Cardiac fibroblast (primary cell): Measurements from ENCODE around the gene PEPD.

Source experiments
- DNase-seq, 2 donors: peaks; one replicate each; pipeline versions ENCODE4 v3.0.0 to v3.0.0-alpha.2; 2010; ENCODE audit warnings: low read depth in 2 of 2
- H3K4me3 ChIP-seq, 2 donors: replicated peaks in 1 of 2; 1 replicate in 1 of 2; 2 replicates in 1 of 2; pipeline ENCODE4 v1.5.1; 2011; ENCODE audit warnings: low read depth in 2 of 2, low read length in 2 of 2, mild to moderate bottlenecking in 2 of 2, moderate library complexity in 1 of 2
- TF ChIP-seq, protein P1 (sequence below): IDR thresholded peaks from one replicate; pipeline ENCODE4 v1.5.1; 2011; ENCODE audit warnings: low read depth, mild to moderate bottlenecking, low read length, inconsistent platforms

Gene PEPD

DNA sequence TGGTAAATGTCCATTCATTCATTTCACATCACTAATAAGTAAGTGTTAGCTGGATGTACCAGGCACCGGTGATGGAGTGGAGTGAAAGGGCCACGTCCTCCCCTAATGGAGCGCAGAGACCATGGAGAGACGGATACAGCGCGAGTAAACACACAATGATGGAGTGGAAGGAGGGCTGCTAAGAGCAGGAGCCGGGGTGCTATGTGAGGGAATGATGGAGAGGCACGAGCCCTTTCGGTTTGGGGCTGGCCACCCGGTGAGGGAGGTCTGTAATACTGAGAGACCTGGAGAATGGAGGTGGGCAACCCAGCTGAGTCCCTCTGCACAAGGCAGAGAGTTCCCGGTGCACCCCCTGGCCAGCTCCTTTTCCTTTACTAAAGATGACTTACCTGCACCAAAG, 53.7 kb downstream of the PEPD start:
- no peak overlapping the region for H3K4me3 ChIP-seq
- DNase-seq, result no peak
- TF ChIP-seq, protein P1, sequence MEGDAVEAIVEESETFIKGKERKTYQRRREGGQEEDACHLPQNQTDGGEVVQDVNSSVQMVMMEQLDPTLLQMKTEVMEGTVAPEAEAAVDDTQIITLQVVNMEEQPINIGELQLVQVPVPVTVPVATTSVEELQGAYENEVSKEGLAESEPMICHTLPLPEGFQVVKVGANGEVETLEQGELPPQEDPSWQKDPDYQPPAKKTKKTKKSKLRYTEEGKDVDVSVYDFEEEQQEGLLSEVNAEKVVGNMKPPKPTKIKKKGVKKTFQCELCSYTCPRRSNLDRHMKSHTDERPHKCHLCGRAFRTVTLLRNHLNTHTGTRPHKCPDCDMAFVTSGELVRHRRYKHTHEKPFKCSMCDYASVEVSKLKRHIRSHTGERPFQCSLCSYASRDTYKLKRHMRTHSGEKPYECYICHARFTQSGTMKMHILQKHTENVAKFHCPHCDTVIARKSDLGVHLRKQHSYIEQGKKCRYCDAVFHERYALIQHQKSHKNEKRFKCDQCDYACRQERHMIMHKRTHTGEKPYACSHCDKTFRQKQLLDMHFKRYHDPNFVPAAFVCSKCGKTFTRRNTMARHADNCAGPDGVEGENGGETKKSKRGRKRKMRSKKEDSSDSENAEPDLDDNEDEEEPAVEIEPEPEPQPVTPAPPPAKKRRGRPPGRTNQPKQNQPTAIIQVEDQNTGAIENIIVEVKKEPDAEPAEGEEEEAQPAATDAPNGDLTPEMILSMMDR, result no peak

DNA sequence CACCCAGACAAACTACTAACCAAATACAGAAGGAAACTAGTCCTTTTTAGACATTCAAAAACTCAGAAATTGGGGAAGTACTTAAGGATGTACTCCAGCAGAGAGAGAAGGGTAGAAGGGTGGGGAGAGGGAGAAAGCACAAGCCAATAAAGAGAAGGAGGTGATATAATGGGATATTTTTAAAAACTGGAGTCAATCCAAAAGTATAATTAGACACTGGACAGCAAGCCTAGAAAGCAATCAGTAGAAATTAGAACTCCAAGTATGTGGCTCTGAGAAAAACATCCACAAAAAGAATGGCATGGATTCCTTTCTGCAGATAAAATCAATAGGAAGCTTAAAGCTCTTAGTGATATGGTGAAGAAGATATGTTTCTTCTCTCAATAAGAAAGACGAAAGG, 55.8 kb downstream of the PEPD start:
- no peak for DNase-seq

DNA sequence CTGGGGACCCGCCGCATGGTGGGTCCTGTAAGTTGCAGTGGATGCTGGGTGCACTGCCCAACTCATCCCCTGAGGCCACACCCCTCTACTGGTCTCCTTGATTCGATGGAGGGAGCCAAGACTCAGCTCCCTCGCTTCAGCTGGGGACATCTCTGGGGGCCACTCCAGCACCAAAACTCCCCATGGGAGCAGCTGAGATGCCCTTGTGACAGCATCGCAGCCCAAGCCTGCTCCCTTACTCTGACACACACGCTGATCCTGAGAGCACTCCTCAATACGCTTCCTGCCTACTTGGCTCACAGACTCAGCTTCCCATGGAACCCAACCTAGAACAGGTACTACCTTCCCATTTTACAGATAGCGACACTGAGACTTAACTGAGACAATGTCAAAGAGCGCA, 56.2 kb downstream of the PEPD start:
- TF ChIP-seq, protein P1, result no peak
- H3K4me3 ChIP-seq, result no peak overlapping the region
- no peak for DNase-seq

More for the DNA sequence above, 55.8 kb downstream of the PEPD start:
- H3K4me3 ChIP-seq, result no peak overlapping the region
- TF ChIP-seq, protein P1, result no peak

DNA sequence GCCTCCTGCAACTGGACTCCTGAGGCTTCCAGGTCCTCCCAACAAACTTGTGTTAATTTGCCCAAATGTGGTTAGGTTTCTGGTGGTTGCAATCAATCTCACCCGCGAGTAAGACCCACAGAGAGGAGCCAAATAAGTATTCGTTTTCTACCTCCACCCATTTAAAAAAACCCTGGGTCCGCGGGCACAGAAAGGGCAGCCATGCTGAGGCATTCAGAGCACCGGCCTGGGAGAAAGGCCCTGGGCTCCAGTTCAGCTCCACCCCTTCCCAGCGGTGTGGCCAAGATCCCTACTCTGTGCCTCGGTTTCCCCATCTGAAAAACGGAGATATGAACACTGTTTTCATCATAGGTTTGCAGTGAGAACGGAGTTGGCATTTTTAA, 56.9 kb downstream of the PEPD start:
- DNase-seq, result no peak
- no peak overlapping the region for H3K4me3 ChIP-seq
- TF ChIP-seq, protein P1, result no peak

DNA sequence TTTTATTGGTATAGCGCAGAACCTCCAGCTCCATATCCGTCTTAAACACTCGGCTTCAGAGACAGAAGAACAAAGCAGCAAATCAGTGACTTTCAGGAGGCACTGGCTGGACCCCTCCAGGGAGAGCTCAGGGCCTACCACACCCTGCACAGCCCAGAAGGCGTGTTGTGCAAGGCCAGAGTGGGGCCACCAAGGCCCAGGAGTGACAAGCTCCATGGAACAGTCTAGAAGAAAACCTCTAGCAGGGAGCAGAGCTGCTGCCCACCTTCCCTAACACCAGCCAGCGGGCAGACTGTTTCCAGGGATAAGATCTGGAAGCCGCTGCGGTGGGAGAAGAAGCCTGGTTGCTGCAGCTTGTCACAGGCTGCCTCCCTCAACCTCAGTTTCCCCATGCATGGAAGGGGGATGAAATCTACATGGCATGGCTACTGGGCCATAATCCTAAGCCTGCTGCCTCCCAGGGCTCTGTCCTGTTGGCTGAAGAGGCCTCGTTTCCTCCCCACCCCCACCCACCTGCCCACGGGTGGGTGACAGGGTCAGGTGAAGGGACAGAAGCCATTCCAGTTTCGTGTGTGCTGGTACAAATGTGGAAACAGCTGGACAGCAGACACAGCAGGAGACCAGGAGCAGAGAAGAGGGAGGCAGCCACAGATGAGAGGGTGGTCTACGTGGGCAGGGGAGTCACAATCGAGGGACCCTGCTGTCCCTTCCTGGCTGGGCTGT, 57.4 kb downstream of the PEPD start:
- TF ChIP-seq, protein P1, result no peak
- DNase-seq, result no peak
- H3K4me3 ChIP-seq, result no peak overlapping the region

DNA sequence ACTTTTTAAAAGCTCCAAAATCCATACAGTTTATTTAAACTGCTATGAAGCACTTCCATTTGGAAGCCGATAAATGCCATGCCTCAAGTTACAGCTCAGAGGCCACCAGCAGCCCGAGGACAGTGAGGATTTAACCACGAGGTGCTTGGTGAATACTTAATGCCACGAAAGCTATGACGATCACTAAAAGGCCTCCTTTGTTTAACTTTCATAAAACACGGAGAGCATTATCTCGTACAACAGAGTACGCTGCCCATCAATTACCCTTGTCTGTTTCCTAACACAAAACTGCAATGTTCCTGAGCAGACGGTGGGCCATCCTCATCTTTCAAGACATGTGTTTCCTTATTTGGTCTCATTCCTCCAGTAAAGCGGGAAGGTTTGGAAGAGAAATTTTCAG, 58.4 kb downstream of the PEPD start:
- DNase-seq, result no peak
- TF ChIP-seq, protein P1, result no peak
- H3K4me3 ChIP-seq, result no peak overlapping the region
